Measurements from ENCODE around the gene HIBADH.
A peak's percentile ranks its signal among the peaks of the same experiment; 100 is the strongest.
"Not testable (repeated sequence)": the region's sequence is repeated elsewhere in the genome, so short reads cannot be mapped to it uniquely, and the experiment has no call there.

Gene HIBADH

DNA sequence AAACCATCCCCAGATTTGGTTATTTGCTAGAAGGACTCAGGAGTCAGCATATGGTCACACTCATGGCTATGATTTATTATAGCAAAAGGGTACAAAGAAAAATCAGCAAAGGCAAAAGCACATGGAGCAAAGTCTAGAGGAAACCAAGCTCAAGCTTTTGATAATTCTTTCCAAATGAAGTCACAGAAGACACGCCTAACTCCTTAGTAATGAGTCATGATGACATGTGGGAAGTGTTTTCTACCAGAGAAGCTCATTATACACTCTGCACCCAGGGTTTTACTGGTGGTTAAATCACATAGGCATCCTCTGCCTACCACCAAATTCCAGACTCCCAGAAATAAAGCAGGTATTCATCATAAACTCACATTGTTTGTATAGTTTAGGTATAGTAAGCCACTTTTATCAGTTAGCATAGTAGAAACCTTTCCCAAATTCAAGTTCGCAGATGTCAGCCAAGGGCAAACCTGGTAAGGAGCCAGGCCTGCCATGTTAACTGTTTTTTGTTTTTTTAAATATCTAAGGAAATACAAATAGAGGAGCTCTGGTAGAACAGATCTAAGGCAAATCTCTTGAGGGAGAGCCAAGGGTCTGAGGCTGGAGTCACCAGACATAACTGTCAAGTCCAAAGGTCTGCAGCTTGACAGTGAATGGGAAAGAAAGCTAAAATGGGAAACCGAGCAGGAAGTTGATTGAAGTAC, 15.4 kb upstream of the HIBADH start:
- peaks cover 2% of the 10 kb centered on the region for H3K4me1 ChIP-seq (ENCODE audit: control insufficient read depth, insufficient read depth, low read length)
- no peak overlapping the region for H3K4me3 ChIP-seq (ENCODE audit: low read depth, low read length)
- no peak overlapping the region for H3K9ac ChIP-seq (ENCODE audit: low read depth, low read length)
- no peaks in the 10 kb centered on the region for H3K9me3 ChIP-seq (ENCODE audit: control insufficient read depth, insufficient read depth, low read length)
- H3K27me3 ChIP-seq (ENCODE audit: control insufficient read depth, insufficient read depth, low read length): no peaks in the 10 kb centered on the region
- no peaks in the 10 kb centered on the region for H3K36me3 ChIP-seq (ENCODE audit: control insufficient read depth, insufficient read depth, low read length)

DNA sequence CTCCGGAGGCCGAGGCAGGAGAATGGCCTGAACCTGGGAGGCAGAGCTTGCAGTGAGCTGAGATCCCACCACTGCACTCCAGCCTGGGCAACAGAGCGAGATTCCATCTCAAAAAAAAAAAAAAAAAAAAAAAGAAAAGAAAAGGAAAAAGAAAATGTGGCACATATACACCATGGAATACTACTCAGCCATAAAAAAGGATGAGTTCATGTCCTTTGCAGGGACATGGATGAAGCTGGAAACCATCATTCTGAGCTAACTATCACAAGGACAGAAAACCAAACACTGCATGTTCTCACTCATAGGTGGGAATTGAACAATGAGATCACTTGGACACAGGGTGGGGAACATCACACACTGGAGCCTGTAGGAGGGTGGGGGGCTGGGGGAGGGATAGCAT, 11.4 kb upstream of the HIBADH start:
- H3K9me3 ChIP-seq (ENCODE audit: control insufficient read depth, insufficient read depth, low read length); H3K27me3 ChIP-seq (ENCODE audit: control insufficient read depth, insufficient read depth, low read length); H3K4me3 ChIP-seq (ENCODE audit: low read depth, low read length); H3K4me1 ChIP-seq (ENCODE audit: control insufficient read depth, insufficient read depth, low read length); H3K36me3 ChIP-seq (ENCODE audit: control insufficient read depth, insufficient read depth, low read length); H3K9ac ChIP-seq (ENCODE audit: low read depth, low read length): not testable (repeated sequence)

DNA sequence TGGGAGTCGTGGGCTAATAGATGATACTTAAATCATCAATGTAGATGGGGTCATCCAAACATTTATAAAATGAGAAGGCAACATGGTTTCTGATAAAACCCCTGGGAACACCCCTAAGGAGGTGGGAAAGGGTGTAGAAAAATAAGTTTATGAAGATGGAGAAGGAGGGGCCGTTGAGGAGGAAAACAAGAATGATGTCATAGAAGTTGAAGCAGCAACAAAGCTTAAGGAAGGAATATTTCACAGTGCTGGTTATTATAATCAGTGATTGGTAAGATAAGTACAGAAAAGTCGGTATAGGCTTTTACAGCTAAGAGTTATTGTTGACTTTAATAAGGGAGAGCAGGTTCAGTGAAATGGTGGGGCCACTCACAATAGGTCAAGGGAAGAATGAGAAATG, 9.0 kb upstream of the HIBADH start:
- H3K36me3 ChIP-seq (ENCODE audit: control insufficient read depth, insufficient read depth, low read length): no peaks in the 10 kb centered on the region

DNA sequence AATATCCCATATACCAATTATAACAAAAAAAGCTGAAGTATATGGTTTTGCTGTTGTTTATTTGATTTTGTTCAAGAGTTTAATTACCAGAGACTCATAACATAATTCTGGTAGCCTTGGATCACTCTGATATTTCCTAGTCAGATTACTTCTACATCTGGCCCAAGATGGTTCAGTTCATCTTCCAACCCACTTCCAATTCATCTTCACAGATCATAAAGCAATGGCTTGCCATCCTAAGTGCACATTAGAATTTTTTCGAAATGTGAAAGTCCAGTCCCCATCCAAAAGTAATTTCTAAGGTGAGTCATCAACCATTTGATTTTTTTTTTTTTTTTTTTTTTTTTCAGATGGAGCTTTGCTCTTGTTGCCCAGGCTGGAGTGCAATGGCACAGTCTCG, 8.0 kb upstream of the HIBADH start:
- no peaks in the 10 kb centered on the region for H3K4me1 ChIP-seq (ENCODE audit: control insufficient read depth, insufficient read depth, low read length)
- no peaks in the 10 kb centered on the region for H3K36me3 ChIP-seq (ENCODE audit: control insufficient read depth, insufficient read depth, low read length)
- no peaks in the 10 kb centered on the region for H3K9me3 ChIP-seq (ENCODE audit: control insufficient read depth, insufficient read depth, low read length)
- H3K27me3 ChIP-seq (ENCODE audit: control insufficient read depth, insufficient read depth, low read length): no peaks in the 10 kb centered on the region
- no peak overlapping the region for H3K9ac ChIP-seq (ENCODE audit: low read depth, low read length)
- no peak overlapping the region for H3K4me3 ChIP-seq (ENCODE audit: low read depth, low read length)

More for the DNA sequence above, 9.0 kb upstream of the HIBADH start:
- Histone ChIP-seq H3K27me3 (ENCODE audit: control insufficient read depth, insufficient read depth, low read length) (no peaks in the 10 kb centered on the region), H3K4me3 (ENCODE audit: low read depth, low read length) (no peak overlapping the region), H3K4me1 (ENCODE audit: control insufficient read depth, insufficient read depth, low read length) (peaks cover 2% of the 10 kb centered on the region), H3K9ac (ENCODE audit: low read depth, low read length) (no peak overlapping the region), H3K9me3 (ENCODE audit: control insufficient read depth, insufficient read depth, low read length) (no peaks in the 10 kb centered on the region)

DNA sequence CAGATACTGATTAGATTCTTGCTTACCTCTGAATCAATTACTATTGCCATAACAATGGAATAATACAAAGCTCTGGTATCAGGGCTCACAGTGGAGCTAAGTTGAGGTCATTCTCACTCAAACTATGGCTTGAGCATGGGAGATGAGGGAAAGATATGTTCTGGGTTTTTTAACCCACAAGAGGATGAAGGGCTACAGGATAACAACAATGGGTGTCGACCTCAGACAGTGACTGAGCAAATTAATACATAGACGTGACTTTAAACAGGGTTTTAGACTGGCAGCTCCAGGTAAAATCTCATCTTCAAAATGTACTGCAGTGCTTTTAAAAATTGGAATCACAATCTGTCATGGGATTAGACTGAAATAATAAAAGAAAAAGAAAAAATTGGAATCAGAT, 7.5 kb upstream of the HIBADH start:
- Histone ChIP-seq H3K9me3 (ENCODE audit: control insufficient read depth, insufficient read depth, low read length) (no peaks in the 10 kb centered on the region), H3K36me3 (ENCODE audit: control insufficient read depth, insufficient read depth, low read length) (no peaks in the 10 kb centered on the region), H3K4me1 (ENCODE audit: control insufficient read depth, insufficient read depth, low read length) (no peaks in the 10 kb centered on the region), H3K27me3 (ENCODE audit: control insufficient read depth, insufficient read depth, low read length) (no peaks in the 10 kb centered on the region), H3K9ac (ENCODE audit: low read depth, low read length) (no peak overlapping the region), H3K4me3 (ENCODE audit: low read depth, low read length) (no peak overlapping the region)

DNA sequence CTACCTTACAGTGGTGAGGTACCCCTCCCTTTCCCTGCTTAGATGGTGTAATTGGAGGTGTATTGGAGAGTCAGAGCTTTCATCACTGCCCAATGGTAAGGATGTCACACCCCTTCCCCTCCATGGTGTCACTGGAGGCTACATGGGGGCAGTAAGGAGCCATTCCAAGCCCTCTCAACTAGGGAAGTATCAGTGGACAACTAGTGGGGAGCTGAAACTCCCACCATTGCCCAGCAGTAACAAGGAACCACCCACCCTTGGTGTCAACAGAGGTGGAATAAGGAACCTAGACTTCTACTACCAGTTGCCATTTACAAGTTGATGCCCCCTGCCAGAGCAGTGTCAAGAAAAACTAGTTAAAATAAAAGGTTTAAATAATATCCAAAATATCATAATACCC, 2.8 kb upstream of the HIBADH start:
- Histone ChIP-seq H3K4me3 (ENCODE audit: low read depth, low read length) (no peak overlapping the region), H3K36me3 (ENCODE audit: control insufficient read depth, insufficient read depth, low read length) (no peaks in the 10 kb centered on the region)

DNA sequence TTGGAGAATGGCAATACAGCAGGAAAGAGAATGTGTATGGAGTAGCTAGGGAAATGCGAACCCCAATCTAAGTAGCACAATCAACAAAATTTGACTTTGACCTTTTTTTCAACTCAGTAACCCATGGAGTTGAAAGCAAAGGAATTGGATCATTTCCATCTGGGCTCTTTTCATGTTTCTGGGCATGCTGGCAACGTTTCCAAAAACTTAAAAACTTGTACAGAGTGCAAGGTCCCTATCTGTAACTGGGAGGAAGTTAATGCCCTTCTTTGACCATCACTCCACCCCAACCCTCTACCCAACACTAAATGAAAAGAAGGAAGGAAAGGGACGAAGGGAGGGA, 1.3 kb upstream of the HIBADH start:
- Histone ChIP-seq H3K9me3 (ENCODE audit: control insufficient read depth, insufficient read depth, low read length) (no peaks in the 10 kb centered on the region), H3K9ac (ENCODE audit: low read depth, low read length) (no peak overlapping the region), H3K27me3 (ENCODE audit: control insufficient read depth, insufficient read depth, low read length) (peaks cover 3% of the 10 kb centered on the region), H3K4me3 (ENCODE audit: low read depth, low read length) (no peak overlapping the region), H3K36me3 (ENCODE audit: control insufficient read depth, insufficient read depth, low read length) (no peaks in the 10 kb centered on the region), H3K4me1 (ENCODE audit: control insufficient read depth, insufficient read depth, low read length) (peaks cover 8% of the 10 kb centered on the region)

More for the DNA sequence above, 2.8 kb upstream of the HIBADH start:
- peaks cover 8% of the 10 kb centered on the region for H3K4me1 ChIP-seq (ENCODE audit: control insufficient read depth, insufficient read depth, low read length)
- peaks cover 3% of the 10 kb centered on the region for H3K27me3 ChIP-seq (ENCODE audit: control insufficient read depth, insufficient read depth, low read length)
- no peak overlapping the region for H3K9ac ChIP-seq (ENCODE audit: low read depth, low read length)
- H3K9me3 ChIP-seq (ENCODE audit: control insufficient read depth, insufficient read depth, low read length): no peaks in the 10 kb centered on the region

DNA sequence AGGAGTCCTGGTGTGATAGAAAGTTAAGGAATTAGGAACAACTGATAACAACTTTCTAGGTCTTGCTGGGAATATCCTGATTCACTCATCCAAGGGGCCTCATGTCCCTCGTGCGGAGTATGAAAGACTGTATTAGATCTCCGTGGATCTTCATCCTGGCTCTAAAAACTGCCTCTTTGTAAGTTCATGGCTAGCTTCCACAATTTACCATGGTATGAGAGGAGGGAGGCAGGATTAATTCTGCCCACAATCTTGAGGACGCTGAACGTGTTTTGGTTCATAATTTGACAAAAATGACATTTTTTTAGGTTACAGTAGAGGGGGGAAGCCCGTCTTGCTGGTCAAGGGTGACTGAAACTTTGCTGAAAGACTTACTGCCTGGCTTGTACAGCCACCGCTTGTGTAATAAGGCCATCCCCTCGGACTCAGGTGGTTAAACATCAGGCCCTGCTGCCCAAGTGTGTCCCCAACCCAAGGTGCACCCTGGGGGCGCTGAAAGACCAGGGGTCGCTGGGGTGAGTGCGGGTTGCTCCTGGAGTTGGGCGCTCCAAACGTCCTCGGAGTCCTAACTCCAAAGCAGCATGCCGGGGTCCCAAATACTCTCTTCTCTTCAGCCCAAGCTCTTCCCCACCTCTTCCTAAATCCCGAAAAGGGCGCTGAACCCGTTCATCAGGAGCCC, 733 bp downstream of the HIBADH start:
- Histone ChIP-seq H3K9ac (ENCODE audit: low read depth, low read length) (peak overlapping the region; percentile 84), H3K36me3 (ENCODE audit: control insufficient read depth, insufficient read depth, low read length) (no peaks in the 10 kb centered on the region), H3K27me3 (ENCODE audit: control insufficient read depth, insufficient read depth, low read length) (peaks cover 3% of the 10 kb centered on the region), H3K4me1 (ENCODE audit: control insufficient read depth, insufficient read depth, low read length) (peaks cover 8% of the 10 kb centered on the region), H3K9me3 (ENCODE audit: control insufficient read depth, insufficient read depth, low read length) (no peaks in the 10 kb centered on the region), H3K4me3 (ENCODE audit: low read depth, low read length) (peak overlapping the region; percentile 88)

DNA sequence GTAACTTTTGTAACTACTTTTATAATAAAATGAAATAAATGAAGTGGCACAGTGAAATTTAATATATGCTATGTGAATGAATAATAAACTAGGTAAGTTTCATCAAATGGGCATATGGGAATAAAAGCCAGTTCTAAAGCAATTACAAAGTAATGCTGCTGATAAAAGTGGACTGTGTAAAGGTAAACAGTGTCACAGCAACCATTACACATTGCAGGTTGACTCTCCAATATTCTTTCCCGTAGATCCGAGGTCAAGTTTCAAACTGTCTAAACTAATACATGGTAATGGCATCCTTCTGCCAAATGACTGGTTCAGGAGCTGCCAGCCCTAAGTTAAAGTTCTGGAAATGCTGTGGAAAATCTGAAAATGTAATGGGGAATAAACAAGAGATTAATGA, 6.0 kb downstream of the HIBADH start:
- Histone ChIP-seq H3K4me3 (ENCODE audit: low read depth, low read length) (no peak overlapping the region), H3K9me3 (ENCODE audit: control insufficient read depth, insufficient read depth, low read length) (no peaks in the 10 kb centered on the region), H3K4me1 (ENCODE audit: control insufficient read depth, insufficient read depth, low read length) (peaks cover 5% of the 10 kb centered on the region), H3K27me3 (ENCODE audit: control insufficient read depth, insufficient read depth, low read length) (no peaks in the 10 kb centered on the region), H3K36me3 (ENCODE audit: control insufficient read depth, insufficient read depth, low read length) (no peaks in the 10 kb centered on the region), H3K9ac (ENCODE audit: low read depth, low read length) (no peak overlapping the region)

DNA sequence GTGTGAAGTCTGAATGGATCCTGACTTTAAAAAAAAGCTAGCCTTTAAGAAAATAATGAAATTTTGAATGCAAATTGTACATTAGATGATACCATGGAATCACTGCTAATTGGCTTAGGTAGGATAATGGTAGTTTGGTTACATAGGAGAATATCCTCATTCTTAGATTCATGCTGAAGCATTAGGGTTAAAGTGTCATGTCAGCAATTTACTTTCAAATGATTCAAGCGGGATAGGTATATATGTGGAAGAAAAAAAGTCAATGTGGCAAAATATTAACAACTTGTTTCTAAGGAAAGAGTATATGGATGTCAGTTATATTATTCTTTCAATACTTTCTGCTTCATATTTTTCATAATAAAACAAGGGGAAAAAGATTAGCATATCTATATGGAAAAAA, 7.5 kb downstream of the HIBADH start:
- Histone ChIP-seq H3K36me3 (ENCODE audit: control insufficient read depth, insufficient read depth, low read length) (no peaks in the 10 kb centered on the region), H3K4me3 (ENCODE audit: low read depth, low read length) (no peak overlapping the region), H3K9me3 (ENCODE audit: control insufficient read depth, insufficient read depth, low read length) (no peaks in the 10 kb centered on the region), H3K4me1 (ENCODE audit: control insufficient read depth, insufficient read depth, low read length) (no peaks in the 10 kb centered on the region), H3K27me3 (ENCODE audit: control insufficient read depth, insufficient read depth, low read length) (no peaks in the 10 kb centered on the region), H3K9ac (ENCODE audit: low read depth, low read length) (no peak overlapping the region)

DNA sequence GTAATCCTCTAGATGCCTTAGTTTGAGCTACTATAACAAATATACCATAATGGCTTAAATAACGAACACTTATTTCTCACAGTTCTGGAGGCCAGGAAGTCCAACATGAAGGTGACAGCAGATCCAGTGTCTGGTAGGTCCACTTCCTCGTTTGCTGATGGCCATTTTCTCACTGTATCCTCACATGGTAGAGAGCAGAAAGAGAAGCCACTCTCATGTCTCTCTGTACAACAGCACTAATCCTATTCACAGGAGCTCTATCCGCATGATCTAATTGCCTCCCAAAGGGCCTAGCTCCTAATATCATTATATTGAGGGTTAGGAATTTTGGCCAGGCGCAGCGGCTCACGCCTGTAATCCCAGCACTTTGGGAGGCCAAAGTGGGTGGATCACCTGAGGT, 10.2 kb downstream of the HIBADH start:
- Histone ChIP-seq H3K4me1 (ENCODE audit: control insufficient read depth, insufficient read depth, low read length) (no peaks in the 10 kb centered on the region), H3K9ac (ENCODE audit: low read depth, low read length) (no peak overlapping the region), H3K9me3 (ENCODE audit: control insufficient read depth, insufficient read depth, low read length) (no peaks in the 10 kb centered on the region), H3K4me3 (ENCODE audit: low read depth, low read length) (no peak overlapping the region), H3K27me3 (ENCODE audit: control insufficient read depth, insufficient read depth, low read length) (no peaks in the 10 kb centered on the region), H3K36me3 (ENCODE audit: control insufficient read depth, insufficient read depth, low read length) (no peaks in the 10 kb centered on the region)

DNA sequence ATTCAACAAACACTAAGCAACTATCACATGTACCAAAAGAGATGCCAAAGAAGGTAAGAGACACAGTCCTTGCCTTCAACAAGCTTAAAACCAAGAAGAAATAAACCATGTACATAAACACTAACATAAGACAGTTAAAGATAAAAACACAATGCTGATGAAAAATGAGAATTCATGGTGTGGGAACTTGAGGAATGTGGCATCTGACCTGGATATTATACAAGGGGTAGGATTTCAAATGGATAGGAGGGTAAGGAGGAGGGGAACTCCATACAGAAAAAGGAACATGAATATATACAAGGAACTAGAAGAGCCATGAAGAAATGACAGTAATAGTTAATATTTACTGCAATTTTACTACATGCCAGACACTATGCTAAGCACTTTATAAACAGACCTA, 11.0 kb downstream of the HIBADH start:
- H3K9me3 ChIP-seq (ENCODE audit: control insufficient read depth, insufficient read depth, low read length): no peaks in the 10 kb centered on the region
- H3K4me3 ChIP-seq (ENCODE audit: low read depth, low read length): no peak overlapping the region
- no peaks in the 10 kb centered on the region for H3K27me3 ChIP-seq (ENCODE audit: control insufficient read depth, insufficient read depth, low read length)
- no peaks in the 10 kb centered on the region for H3K4me1 ChIP-seq (ENCODE audit: control insufficient read depth, insufficient read depth, low read length)
- no peak overlapping the region for H3K9ac ChIP-seq (ENCODE audit: low read depth, low read length)
- no peaks in the 10 kb centered on the region for H3K36me3 ChIP-seq (ENCODE audit: control insufficient read depth, insufficient read depth, low read length)

Data from iPS-15b (cell line).